Ovary (tissue), 3 donors: ENCODE measurements around the gene NCOA1.

Experiments used
- EP300 ChIP-seq: sonication (generic); formaldehyde crosslinking; IDR thresholded peaks from one replicate; pipeline ENCODE4 v1.6.1; 2017; ENCODE audit warnings: antibody characterized with exemption
- POLR2A ChIP-seq: fragments of 450-650 bp; IDR thresholded peaks from one replicate; pipeline ENCODE4 v1.6.1; 2017; ENCODE audit warnings: antibody characterized with exemption, mild to moderate bottlenecking, moderate library complexity
- TF ChIP-seq, protein P1 (sequence below), 3 donors: fragments of 450-650 bp in 2 of 3; fragments of 200-600 bp in 1 of 3; IDR thresholded peaks; one replicate each; pipeline versions ENCODE4 v1.5.1 to v1.8.0; 2016 to 2022; ENCODE audit warnings: antibody characterized with exemption in 3 of 3, mild to moderate bottlenecking in 1 of 3
- donor health status: DM: no; HTN: no; CAD: no.

DNA sequence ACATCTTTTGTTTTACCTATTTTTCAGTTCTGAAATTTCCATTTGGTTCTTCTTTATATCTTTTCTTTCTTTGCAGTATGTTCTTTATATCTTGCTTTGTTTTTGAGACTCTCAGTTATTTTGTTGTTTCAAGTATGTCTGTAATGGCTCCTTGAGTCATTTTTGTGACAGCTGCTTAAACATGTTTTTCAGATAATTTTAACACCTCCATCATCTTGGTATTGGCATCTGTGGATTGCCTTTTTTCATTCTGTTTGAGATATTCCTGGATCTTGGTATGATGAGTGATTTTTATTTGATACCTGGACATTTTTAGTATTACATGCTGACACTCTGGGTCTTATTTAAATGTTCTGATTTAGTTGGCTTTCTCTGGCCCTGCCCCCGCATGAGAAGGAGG is 89.5 kb downstream of the NCOA1 start:
- TF ChIP-seq, protein P1, sequence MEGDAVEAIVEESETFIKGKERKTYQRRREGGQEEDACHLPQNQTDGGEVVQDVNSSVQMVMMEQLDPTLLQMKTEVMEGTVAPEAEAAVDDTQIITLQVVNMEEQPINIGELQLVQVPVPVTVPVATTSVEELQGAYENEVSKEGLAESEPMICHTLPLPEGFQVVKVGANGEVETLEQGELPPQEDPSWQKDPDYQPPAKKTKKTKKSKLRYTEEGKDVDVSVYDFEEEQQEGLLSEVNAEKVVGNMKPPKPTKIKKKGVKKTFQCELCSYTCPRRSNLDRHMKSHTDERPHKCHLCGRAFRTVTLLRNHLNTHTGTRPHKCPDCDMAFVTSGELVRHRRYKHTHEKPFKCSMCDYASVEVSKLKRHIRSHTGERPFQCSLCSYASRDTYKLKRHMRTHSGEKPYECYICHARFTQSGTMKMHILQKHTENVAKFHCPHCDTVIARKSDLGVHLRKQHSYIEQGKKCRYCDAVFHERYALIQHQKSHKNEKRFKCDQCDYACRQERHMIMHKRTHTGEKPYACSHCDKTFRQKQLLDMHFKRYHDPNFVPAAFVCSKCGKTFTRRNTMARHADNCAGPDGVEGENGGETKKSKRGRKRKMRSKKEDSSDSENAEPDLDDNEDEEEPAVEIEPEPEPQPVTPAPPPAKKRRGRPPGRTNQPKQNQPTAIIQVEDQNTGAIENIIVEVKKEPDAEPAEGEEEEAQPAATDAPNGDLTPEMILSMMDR (IDR thresholded peaks at IDR 0.05): no peak
- TF ChIP-seq POLR2A (no peak), EP300 (no peak)
